HG02571 (cell line): ENCODE data around the gene CLDN5.

Experiments used
- ATAC-seq: cut with Tn5 transposase; IDR thresholded peaks from one replicate; pipeline ENCODE4 v1.9.1; 2021; ENCODE audit warnings: mild to moderate bottlenecking, moderate library complexity; ENCODE audit not compliant: unreplicated experiment

Gene CLDN5

DNA sequence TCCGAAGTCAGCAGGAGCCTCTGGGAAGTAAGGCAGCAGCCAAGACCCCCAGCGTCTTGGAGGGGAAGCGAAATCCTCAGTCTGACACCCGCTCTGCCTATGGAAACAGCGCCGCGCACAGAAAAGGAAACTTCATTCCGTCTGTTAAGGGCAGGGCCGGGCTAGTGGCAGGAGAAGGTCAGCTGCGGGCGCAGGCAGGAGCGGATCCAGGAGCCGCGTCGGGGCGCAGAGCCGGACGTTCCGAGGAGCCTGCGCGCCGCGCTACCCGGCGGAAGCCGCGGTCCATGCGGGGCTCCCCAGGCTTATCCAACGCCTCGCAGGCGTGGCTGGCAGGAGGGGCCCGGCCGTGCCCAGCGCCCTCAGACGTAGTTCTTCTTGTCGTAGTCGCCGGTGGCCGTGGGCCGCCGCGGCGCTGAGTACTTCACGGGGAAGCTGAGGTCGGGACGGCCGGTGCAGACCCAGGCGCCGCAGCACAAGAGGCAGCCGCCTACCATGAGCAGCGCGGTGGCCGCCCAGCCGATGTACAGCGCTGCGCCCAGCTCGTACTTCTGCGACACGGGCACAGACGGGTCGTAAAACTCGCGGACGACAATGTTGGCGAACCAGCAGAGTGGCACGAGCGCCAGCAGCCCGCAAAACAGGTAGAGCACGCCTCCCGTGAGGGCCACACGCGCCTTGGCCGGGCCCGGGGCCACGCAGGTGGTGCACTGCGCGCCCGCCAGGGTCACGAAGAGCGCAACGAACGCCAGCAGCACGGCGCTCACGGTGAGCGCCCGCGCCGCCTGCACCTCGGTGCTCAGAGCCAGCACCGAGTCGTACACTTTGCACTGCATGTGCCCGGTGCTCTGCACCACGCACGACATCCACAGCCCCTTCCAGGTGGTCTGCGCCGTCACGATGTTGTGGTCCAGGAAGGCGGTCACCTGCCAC lies 705 bp downstream of the CLDN5 start:
- no peak for ATAC-seq

DNA sequence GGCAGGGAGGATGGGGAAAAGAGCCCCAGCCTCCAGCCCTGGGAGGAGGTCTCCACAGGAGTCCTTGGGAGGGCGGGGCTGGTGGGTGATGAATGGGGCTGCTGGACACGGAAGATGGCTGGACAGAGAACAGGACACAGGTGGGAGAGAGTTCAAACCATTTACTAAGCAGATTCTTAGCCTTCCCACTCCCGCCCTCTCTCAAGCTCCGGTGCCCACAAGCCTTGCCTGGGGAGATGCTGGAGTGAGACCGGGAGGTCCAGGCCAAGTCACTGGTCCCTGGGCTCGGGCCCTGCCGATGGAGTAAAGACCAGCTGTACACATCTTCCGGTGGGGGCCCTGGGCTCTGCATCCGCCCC lies 1.4 kb downstream of the CLDN5 start:
- no peak for ATAC-seq

DNA sequence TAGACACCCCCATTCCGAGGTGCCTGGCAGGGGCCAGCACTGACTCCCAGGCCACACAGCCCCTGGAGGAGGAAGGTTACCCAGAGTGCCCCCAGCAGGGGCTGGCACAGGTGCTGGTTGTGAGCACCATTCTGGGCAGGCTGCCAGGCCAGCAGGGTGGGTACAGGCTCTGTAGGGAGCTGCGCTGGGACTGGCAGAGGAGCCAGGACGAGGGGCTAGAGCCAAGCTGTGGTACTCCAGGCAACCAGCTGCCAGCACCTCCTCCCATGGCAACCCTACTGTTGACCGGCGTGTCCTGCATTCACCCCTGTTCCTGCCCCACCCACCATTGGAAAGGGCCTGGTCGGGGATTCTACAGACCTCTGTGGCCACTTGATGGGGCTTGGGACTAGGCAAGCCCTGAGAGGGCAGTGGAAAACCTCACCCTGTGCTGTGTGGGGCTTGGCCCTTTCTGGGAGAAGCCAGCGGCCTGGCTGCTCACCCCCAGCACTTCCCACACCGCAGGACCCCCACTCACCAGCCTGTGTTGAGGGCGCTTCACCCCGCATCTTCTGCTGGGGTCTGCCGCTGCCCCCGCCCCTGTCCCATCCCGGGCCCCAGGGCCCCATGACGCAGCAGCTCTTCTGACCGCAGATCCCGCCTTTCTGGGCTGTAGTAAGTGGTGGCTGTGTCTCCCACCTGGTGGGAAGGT lies 1.9 kb downstream of the CLDN5 start:
- ATAC-seq: no peak

DNA sequence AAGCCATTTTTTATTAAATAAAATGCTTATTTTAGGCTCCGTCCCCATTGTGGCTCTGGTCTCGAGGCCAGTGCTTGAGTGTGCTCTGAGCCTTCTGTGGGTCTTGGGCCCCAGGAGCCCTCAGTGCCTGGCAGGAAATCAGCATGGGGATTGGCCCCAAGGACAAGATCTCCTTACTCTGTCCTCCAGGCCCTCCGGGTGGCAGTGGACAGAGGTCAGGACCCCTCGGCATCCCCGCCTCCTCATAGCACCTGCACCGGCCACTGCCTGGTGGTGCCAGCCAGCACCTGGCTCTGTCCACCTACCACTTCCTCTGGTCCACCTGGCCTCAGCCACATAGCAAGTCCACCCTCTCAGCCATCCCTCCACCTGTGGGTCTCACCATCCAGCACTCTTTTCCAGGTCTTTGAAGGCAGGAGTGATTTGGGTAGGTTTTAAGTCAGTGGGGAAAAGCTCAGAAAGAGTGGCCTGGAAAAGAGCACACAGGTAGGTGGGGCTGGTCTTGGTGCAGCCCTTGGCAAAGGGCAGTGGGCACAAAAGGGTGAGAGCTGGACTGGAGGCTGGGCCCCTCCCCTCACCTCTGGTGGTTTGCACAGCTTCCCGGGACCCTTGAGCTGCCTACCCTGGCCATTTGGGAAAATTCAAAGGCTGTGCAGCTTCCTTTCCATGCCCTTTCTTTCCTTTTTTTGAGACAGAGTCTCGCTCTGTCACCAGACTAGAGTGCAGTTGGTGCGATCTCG lies 3.5 kb downstream of the CLDN5 start:
- no peak for ATAC-seq

DNA sequence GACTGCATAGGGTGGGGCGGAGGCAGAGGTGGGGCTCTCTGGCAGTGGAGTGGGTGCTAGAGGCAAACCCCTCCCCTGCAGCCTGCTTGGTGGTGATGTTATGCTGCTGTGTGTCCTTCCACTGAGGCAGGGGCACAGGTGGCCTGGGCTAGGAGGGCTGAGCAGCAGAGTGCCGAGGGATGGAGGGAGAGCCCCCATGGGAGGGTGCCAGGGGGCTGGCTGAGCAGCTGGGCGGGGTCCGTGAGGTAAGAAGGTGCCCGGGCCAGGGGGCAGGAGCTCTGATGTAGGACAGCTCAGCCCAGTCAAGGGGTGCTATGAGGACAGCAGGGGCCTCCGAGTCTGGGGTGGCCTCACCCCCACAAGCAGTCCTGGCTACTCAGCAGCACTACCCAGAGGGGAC lies 4.2 kb downstream of the CLDN5 start:
- ATAC-seq: no peak

DNA sequence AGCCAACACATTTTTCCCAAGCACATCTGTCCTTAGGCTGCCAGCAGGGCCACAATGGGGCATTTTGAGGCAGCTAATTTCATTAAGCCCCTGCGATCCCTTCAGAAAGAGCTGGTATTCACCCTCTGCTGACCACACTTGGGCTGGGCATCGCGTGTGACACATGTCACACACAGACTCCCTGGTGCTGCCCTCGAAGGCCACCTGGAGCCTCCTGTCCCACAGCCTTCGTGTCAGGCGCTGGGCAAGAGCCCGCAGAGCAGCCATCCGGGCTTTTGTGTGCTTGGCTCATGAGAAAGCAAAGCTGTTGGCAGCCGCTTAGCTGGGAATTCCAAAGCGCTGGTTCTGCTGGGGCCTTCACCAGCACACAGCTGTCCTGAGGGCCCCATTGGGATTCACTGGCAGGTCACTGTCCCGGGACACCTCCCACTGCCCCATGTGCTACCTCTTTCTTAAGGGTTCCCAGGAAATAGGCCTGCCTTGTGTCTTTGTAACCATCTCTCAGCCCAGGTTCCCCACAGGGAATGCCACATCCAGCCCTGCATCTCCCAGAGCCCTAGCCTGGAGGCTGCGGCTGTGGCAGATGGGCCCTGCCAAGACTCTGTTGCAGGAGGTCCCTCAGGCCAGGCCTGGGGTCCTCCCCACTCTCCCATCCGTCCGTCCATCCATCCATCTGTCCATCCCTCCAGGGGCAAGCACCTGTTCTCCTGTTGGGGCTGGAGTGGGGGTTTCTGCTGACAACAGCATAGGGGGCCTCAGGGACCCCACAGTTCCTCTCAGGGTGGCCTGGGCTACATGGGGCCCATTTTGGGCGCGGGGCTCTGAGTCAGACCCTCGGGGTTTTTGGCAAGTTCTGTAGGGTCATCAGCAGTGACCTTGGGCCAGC lies 4.9 kb downstream of the CLDN5 start:
- no peak for ATAC-seq

DNA sequence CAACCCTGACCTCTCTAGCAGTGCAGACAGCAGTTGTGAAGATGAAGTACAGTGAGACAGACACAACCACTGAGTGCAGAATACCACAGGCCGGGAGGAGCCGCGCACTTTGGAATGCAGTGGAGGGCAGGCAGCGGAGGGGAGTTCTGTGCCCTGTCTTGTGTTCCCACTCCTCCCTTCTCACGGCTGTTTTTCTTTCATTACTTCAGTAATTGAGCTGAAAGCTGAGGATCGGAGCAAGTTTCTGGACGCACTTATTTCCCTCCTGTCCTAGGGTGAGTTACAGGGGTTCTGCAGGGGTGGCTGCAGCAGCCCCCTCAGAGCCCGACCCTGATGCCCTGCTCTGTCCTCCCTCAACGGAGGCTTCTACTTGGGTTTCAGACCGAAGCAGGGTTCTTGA lies 5.6 kb downstream of the CLDN5 start:
- no peak for ATAC-seq

DNA sequence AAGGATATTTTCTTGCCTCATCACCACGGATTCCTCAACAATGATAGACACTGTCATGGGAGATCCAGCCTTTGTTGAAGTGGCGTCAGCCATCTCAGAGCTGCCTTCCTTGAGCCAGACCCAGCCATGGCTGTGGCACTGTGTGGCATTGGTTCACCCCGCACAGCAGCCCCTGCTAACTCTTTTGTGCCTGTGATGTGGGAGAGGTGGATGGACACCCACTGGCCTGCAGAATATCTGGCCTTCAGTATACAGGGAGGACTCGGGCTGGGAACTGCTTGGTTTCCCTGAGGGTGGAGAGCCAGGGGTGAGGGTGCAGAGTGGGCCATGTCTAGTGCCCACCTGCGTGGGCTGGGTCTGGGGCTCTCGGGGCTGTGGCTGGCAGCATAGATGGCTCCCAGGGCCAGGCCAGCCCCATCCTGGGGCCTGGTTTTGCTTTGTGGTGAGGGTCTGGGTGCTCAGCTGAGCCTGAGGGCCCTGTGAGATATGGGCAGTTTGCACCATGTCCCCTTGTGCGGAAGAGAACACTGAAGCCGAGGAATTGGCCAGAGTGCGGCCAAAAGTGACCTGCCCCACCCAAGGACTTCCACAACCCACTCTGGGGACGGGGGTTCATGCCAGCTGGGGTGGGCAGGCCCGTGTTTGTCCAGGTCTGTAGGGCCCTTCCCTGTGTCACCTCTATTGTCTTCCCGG lies 6.1 kb downstream of the CLDN5 start:
- ATAC-seq: no peak

DNA sequence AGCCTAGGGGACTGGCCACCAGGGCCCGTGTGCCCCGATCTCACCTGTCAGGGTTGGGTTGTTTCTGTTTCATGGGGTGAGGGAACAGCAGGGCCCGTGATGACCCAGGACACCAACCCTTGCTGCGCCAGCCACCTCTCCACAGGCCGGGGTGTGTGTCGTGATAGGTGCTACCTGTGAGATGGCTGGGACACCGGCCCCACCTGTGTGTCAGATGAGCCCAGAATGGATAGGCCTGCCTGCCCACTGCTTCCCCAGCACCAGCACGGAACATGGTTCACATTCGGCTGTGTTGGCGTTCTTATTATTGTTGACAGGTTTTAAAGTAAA lies 7.1 kb downstream of the CLDN5 start:
- no peak for ATAC-seq

DNA sequence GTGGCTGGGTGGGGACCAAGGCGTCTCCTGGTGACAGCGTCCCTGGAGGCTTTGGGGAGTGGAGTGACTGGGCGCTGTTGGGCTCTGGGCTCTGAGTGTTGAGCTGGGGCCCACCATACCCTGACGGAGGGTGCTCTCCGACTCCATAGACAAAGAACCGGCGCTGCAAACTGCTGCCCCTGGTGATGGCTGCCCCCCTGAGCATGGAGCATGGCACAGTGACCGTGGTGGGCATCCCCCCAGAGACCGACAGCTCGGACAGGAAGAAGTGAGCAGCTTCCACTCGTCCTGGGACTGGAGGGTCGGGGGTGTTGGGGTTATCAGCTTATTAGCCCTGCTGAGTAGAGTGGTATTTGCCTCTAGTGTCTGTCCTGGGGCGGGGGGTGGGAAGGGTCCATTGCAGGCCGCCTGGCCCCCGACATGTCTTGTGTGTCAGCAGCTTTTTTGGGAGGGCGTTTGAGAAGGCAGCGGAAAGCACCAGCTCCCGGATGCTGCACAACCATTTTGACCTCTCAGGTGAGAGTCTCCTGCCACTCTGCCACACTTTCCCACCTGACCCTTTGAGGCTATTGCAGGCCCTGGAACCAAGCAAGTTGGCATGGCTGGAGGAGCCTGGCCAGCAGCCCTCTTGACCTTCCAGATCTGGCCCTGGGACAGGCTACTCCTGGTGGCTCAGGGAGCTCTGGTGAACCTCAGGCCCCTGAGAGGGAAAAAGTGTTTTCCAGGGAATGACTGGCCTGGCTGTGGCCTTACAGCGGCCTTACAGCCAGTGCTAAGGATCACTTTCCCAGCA lies 7.6 kb downstream of the CLDN5 start:
- no peak for ATAC-seq

DNA sequence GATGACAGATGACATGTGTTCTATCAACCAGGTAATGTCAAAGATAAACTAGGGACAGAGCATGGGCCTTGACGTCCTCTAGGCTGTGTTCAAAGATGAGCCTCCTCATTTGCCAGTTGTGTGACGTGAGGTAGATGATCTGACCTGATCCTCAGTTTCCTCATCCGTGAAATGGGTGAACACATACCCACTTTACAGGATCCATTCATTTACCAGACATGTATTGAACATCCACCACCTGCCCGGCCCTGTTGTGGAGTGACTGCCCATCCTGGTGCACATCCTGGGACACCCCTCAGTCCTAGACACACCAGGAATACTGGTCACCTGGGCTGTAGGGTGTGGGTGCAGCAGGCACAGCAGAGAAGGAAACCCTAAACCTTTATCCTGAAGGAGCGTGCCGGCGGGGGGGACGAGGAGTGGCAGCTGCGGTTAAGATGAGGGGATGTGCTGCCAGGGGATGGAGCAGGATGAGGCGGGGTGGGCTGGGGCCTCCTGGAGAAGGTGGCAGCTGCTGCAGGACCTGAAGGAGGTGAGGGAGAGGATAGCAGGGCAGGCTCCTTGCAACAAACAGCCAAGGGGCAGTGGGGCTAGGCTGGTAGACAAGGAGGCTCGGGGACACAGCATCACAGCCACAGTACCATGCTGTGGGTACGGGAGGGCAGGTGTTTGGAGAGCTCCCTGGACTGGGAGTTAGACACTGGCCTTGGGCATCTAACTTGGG lies 8.4 kb downstream of the CLDN5 start:
- ATAC-seq: no peak

DNA sequence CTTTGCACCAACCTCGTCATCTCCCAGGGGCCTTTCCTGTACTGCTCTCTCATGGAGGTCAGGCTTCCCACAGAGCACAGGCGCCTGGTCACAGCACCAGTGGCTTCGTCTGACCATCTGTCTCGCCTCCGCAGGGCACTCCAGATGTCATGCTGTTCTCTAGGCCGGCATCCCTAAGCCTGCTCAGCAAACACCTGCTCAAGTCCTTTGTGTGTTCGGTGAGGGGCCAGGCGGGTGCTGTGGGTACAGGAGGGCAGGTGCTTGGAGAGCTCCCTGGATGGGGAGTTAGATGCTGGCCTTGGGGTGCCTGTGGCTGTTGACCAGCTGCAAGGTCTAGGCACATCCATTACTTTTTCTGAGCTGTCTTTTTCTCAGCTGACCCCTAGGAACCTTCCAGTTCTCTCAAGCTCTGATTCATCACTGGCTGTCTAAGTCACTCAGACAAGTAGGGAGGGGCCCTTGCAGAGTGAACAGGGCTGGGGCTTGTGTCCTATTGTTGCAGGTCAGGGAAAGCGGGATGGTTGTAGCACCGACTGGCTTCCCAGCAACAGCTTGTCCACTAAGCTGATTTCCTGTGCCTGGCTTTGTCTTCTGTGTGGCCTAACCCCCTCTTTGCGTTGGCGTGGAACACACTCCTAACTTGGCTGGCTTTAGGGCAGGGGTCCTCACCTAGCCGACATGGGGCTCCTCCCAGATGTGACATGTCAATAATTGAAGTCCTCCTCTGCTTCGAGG lies 9.2 kb downstream of the CLDN5 start:
- ATAC-seq: no peak

DNA sequence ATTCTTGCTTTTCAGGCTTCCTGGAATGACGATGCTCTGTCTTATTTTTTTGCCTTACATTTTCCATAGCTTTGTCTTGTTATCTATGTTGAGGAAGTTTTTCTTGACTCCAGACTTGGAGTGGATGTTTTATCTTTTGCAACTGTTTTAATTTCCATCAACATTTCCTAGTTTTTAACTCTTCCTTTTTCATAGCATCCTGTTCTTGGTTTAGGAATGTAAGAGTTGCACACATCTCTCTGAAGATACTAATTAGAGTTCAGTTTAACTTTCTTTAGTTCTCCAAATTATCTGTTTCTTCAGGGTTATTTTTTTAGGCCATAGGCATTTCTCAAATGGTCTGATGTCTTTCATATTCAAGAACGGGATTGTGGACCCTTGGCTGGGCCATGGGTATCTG lies 10.4 kb downstream of the CLDN5 start:
- no peak for ATAC-seq

DNA sequence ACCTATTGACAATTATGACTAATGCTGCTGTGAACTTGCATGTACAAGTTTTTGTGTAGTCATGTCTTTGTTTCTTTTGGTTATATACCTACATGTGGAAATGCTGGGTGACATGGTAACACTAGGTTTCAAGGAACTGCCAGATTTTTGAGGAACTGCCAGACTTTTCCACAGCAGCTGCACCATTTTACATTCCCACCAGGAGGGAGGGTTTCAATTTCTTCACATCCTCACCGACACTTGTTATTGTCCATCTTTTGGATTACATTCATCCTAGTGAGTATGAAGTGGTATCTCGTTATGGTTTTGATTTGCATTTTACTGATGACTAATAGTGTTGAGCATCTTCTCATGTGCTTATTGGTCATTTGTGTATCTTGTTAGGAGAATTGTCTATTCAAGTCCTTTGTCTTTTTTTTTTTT lies 13.3 kb downstream of the CLDN5 start:
- ATAC-seq: no peak

DNA sequence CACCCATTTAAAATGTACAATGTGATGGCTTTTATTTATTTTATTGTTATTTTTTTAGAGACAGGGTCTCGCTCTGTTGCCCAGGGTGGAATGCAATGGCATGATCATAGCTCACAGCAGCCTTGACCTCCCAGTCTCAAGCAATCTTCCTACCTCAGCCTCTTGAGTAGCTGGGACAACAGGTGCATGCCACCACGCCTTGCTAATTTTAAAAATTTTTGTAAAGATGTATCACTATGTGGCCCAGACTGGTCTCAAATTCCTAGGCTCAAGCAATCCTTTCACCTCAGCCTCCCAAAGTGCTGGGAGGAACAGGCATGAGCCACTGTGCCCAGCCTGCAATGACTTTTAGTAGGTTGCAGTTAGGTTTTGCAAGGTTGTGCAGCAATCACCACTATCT lies 14.3 kb downstream of the CLDN5 start:
- no peak for ATAC-seq

DNA sequence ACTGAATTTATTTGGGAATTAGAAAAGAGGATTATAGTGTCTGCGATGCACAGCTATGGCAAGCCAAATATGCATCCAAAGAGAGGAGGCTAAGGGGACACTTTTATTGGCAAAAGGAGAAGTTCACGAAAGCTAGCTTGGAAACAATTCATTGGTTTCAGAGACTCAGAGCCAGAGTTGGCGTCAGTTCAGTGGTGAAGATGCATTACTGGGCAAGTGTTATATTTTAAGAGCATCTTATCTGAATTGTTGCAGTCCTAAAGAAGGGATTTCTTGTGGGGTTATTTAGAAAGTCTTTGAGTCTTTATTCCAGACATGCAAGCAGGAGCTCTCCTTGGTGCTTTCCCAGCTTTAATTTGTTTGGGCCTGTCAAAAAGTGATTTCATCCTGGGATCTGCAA lies 15.0 kb downstream of the CLDN5 start:
- no peak for ATAC-seq

DNA sequence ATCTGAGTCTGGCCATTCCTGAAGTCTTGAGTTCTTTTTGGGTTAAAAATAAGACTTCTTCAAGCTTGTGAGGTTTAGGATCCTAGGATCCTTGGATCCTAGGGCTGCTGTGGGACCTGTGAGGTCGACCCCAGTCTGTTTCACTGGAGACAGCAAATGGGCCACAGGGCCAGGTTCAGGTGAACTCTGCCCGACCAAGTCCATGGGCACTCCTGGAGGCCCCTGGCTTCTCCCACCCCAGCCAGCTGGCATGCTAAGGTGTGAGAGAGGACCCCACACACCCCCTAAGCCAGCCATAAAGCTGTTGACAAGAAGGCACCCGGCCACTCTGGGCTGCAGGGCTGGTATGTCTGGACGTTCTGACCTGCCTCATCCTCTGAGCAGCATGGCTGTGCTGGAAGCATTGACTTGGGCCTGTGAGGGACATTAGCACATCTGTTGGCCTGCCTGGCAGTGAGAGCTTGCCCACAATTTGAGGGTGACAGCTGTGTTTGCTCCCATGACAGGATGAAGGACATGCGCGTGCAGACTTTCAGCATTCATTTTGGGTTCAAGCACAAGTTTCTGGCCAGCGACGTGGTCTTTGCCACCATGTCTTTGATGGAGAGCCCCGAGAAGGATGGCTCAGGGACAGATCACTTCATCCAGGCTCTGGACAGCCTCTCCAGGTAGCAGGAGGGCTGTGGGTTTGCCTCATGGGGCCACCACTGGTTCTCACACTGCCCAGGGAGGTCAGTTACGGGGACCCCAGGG lies 16.0 kb downstream of the CLDN5 start:
- ATAC-seq: no peak

DNA sequence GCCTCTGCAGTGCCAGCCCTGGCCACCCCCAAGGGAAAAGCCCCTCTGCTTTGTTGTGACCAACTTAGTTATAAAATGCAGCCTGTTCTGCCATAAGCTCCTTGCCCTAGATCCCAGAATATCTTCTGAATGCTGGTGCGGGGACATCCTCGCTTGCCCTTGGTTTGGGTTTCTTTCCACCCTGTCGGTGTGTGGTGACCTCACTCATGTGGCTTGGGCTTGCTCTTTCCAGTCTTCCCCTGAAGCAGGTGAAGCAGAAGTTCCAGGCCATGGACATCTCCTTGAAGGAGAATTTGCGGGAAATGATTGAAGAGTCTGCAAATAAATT lies 16.7 kb downstream of the CLDN5 start:
- ATAC-seq: no peak
